Measurements from ENCODE around the gene ZNF425.

GRCh38 chr7:149103424-149103823, 22.7 kb downstream of the ZNF425 start:
- TF ChIP-seq, protein P1, sequence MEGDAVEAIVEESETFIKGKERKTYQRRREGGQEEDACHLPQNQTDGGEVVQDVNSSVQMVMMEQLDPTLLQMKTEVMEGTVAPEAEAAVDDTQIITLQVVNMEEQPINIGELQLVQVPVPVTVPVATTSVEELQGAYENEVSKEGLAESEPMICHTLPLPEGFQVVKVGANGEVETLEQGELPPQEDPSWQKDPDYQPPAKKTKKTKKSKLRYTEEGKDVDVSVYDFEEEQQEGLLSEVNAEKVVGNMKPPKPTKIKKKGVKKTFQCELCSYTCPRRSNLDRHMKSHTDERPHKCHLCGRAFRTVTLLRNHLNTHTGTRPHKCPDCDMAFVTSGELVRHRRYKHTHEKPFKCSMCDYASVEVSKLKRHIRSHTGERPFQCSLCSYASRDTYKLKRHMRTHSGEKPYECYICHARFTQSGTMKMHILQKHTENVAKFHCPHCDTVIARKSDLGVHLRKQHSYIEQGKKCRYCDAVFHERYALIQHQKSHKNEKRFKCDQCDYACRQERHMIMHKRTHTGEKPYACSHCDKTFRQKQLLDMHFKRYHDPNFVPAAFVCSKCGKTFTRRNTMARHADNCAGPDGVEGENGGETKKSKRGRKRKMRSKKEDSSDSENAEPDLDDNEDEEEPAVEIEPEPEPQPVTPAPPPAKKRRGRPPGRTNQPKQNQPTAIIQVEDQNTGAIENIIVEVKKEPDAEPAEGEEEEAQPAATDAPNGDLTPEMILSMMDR (IDR thresholded peaks at IDR 0.05) = no peak
- no peak for TF ChIP-seq POLR2AphosphoS5 (IDR thresholded peaks at IDR 0.05)

Measured in stomach (tissue), 4 donors.